Measurements from ENCODE around the gene COX4I1. TPM values are rescaled to one million over a fixed set of nuclear protein-coding genes. Genes with fewer than 3 reads are reported as not detected.

COX4I1 gene
- total and polyA plus RNA-seq, 9 of the 15 experiments (the other 6 are each of a cell fraction or from before 2014, with no cell fraction given), result 651 to 2,356 (median 1,032) TPM

DNA sequence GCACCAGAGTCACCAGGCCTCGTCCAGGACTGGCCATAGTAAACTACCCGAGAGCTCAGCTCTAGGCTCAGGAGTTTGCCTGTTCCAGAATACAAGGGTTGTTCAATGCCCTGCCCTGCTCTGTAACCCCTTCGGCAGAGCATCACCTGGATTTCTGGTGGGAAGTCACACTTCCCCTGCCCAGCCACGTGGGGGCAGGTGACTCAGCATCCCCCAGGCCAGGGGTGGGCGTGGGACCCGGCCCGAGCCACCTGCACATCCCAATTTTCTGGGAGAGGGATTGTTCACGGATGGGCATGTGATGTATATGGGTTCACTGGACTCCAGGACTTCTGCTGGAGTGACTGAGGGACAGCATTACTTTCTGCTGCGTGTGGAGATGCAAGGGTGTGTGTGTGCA is 25.8 kb downstream of the COX4I1 start:
- no peak overlapping the region for H2AFZ ChIP-seq (ENCODE audit: low read depth, low read length)
- in situ Hi-C loops (cut with MboI) (loop anchor here (10.0 kb wide), 1 partner anchor 689 kb away; the partner anchor contains the start of gene FOXF1), intact Hi-C loops (cut with micrococcal nuclease) (no loop called here)
- H3K79me2 ChIP-seq (ENCODE audit: control insufficient read depth, insufficient read depth, low read length), result no peaks in the 10 kb centered on the region
- ATAC-seq, result no peak
- no peak overlapping the region for H3K4me3 ChIP-seq
- H3K4me2 ChIP-seq (ENCODE audit: insufficient read depth, low read length), result no peak overlapping the region
- H3K9me1 ChIP-seq (ENCODE audit: control insufficient read depth, insufficient read depth, low read length), result no peaks in the 10 kb centered on the region
- 0% methylated on average over 9 of the region's 9 CpGs for WGBS (ENCODE audit: insufficient coverage, low coverage, missing lambda C conversion rate)
- ChIA-PET CTCF (ENCODE audit: low intra/inter-chr PET ratio) (no interaction called here), POLR2A (no interaction called here)
- no peak for FAIRE-seq
- TF ChIP-seq, protein P1, sequence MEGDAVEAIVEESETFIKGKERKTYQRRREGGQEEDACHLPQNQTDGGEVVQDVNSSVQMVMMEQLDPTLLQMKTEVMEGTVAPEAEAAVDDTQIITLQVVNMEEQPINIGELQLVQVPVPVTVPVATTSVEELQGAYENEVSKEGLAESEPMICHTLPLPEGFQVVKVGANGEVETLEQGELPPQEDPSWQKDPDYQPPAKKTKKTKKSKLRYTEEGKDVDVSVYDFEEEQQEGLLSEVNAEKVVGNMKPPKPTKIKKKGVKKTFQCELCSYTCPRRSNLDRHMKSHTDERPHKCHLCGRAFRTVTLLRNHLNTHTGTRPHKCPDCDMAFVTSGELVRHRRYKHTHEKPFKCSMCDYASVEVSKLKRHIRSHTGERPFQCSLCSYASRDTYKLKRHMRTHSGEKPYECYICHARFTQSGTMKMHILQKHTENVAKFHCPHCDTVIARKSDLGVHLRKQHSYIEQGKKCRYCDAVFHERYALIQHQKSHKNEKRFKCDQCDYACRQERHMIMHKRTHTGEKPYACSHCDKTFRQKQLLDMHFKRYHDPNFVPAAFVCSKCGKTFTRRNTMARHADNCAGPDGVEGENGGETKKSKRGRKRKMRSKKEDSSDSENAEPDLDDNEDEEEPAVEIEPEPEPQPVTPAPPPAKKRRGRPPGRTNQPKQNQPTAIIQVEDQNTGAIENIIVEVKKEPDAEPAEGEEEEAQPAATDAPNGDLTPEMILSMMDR (IDR thresholded peaks at IDR 0.05 in 2 of 3, conservative IDR thresholded peaks at IDR 0.05 in 1 of 3; ENCODE audit: insufficient read depth in 2 of 3, low read depth in 1 of 3, low read length in 3 of 3), result peak in 1 of 3 experiments; percentile 21; a peak in 2 of 6 replicates
- TF ChIP-seq, protein P2, sequence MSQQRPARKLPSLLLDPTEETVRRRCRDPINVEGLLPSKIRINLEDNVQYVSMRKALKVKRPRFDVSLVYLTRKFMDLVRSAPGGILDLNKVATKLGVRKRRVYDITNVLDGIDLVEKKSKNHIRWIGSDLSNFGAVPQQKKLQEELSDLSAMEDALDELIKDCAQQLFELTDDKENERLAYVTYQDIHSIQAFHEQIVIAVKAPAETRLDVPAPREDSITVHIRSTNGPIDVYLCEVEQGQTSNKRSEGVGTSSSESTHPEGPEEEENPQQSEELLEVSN (IDR thresholded peaks at IDR 0.05; ENCODE audit: borderline replicate concordance in 1 of 2, extremely low read depth in 1 of 2, insufficient read depth in 1 of 2, insufficient read length in 1 of 2, low read depth in 1 of 2, low read length in 1 of 2, poor library complexity in 1 of 2, severe bottlenecking in 1 of 2), result peak in 1 of 2 experiments; percentile 15
- no peak for TF ChIP-seq KAT8 (IDR thresholded peaks at IDR 0.05; ENCODE audit: low read depth)
- TF ChIP-seq NFE2 (IDR thresholded peaks at IDR 0.05; ENCODE audit: low read depth), result no peak
- TF ChIP-seq, protein P3, sequence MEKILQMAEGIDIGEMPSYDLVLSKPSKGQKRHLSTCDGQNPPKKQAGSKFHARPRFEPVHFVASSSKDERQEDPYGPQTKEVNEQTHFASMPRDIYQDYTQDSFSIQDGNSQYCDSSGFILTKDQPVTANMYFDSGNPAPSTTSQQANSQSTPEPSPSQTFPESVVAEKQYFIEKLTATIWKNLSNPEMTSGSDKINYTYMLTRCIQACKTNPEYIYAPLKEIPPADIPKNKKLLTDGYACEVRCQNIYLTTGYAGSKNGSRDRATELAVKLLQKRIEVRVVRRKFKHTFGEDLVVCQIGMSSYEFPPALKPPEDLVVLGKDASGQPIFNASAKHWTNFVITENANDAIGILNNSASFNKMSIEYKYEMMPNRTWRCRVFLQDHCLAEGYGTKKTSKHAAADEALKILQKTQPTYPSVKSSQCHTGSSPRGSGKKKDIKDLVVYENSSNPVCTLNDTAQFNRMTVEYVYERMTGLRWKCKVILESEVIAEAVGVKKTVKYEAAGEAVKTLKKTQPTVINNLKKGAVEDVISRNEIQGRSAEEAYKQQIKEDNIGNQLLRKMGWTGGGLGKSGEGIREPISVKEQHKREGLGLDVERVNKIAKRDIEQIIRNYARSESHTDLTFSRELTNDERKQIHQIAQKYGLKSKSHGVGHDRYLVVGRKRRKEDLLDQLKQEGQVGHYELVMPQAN (IDR thresholded peaks at IDR 0.05; ENCODE audit: borderline replicate concordance), result no peak
- no peak for TF ChIP-seq YBX1 (IDR thresholded peaks at IDR 0.05)
- peaks cover 0 to 7% of the 10 kb centered on the region in 2 experiments; a peak in 1 of 5 replicates for H3K4me1 ChIP-seq (replicated peaks in 1 of 2; ENCODE audit: control insufficient read depth in 2 of 2, insufficient read depth in 2 of 2, low read length in 2 of 2)
- DNase-seq (ENCODE audit: extremely low read depth in 1 of 4, low spot score in 3 of 4), result no peak
- H3K9me3 ChIP-seq (replicated peaks; ENCODE audit: control insufficient read depth, insufficient read depth, low read depth, low read length), result no peaks in the 10 kb centered on the region
- H3K27ac ChIP-seq (ENCODE audit: extremely low read depth, low read depth, low read length), result no peak overlapping the region
- H3K9ac ChIP-seq (ENCODE audit: insufficient read depth in 1 of 2, low read depth in 2 of 2, low read length in 2 of 2), result no peak overlapping the region
- H3K36me3 ChIP-seq (ENCODE audit: control insufficient read depth, insufficient read depth, low read length), result no peaks in the 10 kb centered on the region
- no peaks in the 10 kb centered on the region for H4K20me1 ChIP-seq (replicated peaks; ENCODE audit: control insufficient read depth, insufficient read depth, low read length)
- BruUV-seq (replicated peaks), result no TSS peak
- peaks cover 11 to 63% of the 10 kb centered on the region in 2 experiments; a peak in 4 of 5 replicates for H3K27me3 ChIP-seq (ENCODE audit: control insufficient read depth in 2 of 2, insufficient read depth in 2 of 2, low read length in 2 of 2)
